ENCODE measurements around the gene DHRS7. TPM values are rescaled to one million over a fixed set of nuclear protein-coding genes. Genes with fewer than 3 reads are reported as not detected.

DHRS7 gene
- polyA plus RNA-seq, 2 of the 4 experiments (the other 2 are of a cell fraction) = 75.4 to 97.5 TPM

DNA sequence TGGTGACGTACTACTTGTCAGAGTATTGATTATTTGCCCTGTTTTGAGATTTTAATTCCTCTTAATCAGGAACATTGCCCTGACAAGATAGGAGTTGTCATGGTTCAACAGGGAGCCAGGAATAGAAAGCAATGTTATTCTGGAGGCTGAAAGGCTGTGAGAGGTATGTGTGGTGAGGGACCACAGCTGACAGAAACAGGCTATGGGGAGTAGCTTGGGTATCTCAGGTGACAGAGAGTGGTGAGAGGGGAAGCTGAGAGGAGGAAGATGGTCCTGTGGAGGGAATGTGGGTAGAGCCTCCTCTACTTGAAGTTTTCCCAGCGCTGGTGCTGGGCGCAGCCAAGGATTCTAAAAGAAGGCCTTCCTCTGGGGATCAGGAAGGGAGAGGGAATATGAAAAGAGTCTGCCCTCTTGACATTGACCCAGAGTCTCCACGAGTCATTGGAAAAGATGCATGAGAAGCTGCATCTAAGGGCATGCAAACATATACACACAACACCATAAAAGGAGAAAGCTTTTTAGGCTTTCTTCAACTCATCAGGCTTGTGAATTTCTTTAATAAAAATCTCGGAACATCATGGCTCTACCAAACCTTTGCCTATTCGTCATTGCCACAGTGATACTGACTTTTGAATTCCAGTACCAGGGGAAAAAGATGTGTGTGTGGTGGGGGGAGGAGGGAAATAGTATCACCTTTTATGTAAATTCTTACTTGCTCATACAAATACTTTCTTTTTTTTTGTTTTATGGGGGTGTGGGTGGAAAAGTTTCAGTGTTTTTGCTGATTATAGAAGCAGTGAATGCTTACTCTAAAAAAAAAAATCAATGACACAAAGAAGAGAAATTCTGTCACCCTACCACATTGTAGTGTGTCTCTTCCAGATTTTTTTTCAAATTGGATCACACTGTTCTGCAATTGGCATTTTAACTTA lies 39.9 kb upstream of the DHRS7 start:
- TF ChIP-seq NR3C1 (IDR thresholded peaks at IDR 0.05) (no peak), HDAC2 (IDR thresholded peaks at IDR 0.05) (no peak), RNF2 (IDR thresholded peaks at IDR 0.05; ENCODE audit: borderline replicate concordance, low read depth) (no peak), CHD2 (IDR thresholded peaks at IDR 0.05; ENCODE audit: low read length, partially characterized antibody) (no peak), BHLHE40 (IDR thresholded peaks at IDR 0.05; ENCODE audit: low read depth, low read length) (no peak), ZSCAN20 (CRISPR knock-in tag; IDR thresholded peaks at IDR 0.05) (no peak), JUN (IDR thresholded peaks at IDR 0.05) (no peak), TFCP2L1 (CRISPR knock-in tag; IDR thresholded peaks at IDR 0.05) (no peak), NFE2L2 (conservative IDR thresholded peaks at IDR 0.05; ENCODE audit: low read length) (no peak), RARB (CRISPR knock-in tag; IDR thresholded peaks at IDR 0.05) (no peak), ZFP36 (IDR thresholded peaks at IDR 0.05; ENCODE audit: borderline replicate concordance, partially characterized antibody) (no peak)
- TF ChIP-seq, protein P1, sequence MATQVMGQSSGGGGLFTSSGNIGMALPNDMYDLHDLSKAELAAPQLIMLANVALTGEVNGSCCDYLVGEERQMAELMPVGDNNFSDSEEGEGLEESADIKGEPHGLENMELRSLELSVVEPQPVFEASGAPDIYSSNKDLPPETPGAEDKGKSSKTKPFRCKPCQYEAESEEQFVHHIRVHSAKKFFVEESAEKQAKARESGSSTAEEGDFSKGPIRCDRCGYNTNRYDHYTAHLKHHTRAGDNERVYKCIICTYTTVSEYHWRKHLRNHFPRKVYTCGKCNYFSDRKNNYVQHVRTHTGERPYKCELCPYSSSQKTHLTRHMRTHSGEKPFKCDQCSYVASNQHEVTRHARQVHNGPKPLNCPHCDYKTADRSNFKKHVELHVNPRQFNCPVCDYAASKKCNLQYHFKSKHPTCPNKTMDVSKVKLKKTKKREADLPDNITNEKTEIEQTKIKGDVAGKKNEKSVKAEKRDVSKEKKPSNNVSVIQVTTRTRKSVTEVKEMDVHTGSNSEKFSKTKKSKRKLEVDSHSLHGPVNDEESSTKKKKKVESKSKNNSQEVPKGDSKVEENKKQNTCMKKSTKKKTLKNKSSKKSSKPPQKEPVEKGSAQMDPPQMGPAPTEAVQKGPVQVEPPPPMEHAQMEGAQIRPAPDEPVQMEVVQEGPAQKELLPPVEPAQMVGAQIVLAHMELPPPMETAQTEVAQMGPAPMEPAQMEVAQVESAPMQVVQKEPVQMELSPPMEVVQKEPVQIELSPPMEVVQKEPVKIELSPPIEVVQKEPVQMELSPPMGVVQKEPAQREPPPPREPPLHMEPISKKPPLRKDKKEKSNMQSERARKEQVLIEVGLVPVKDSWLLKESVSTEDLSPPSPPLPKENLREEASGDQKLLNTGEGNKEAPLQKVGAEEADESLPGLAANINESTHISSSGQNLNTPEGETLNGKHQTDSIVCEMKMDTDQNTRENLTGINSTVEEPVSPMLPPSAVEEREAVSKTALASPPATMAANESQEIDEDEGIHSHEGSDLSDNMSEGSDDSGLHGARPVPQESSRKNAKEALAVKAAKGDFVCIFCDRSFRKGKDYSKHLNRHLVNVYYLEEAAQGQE (IDR thresholded peaks at IDR 0.05) = no peak
- TF ChIP-seq, protein P2, sequence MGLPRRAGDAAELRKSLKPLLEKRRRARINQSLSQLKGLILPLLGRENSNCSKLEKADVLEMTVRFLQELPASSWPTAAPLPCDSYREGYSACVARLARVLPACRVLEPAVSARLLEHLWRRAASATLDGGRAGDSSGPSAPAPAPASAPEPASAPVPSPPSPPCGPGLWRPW (IDR thresholded peaks at IDR 0.05) = no peak
- Histone ChIP-seq H3K4me1 (no peaks in the 10 kb centered on the region), H3K4me2 (no peak overlapping the region), H3K9me3 (no peaks in the 10 kb centered on the region; the same call in 2 of the 3 replicates), H3K27ac (no peak overlapping the region), H3K4me3 (no peak overlapping the region)
- ChIA-PET POLR2A (interaction anchor here (1.2 kb wide), 1 partner anchor 44 kb away, joined by 4 read pairs; the partner anchor contains the start of gene PPM1A), CTCF (interaction anchor here (0.7 to 0.9 kb wide), 2 partner anchors 20 to 140 kb away, joined by 3 to 4 read pairs; no protein-coding TSS in a partner anchor)
- no peak for DNase-seq (ENCODE audit: low read depth in 1 of 2, low spot score in 1 of 2)
- FAIRE-seq = no peak
- 32% methylated on average over 6 of the region's 6 CpGs for WGBS (ENCODE audit: missing lambda C conversion rate)
- ATAC-seq = no peak; a peak in 2 of 6 replicates

DNA sequence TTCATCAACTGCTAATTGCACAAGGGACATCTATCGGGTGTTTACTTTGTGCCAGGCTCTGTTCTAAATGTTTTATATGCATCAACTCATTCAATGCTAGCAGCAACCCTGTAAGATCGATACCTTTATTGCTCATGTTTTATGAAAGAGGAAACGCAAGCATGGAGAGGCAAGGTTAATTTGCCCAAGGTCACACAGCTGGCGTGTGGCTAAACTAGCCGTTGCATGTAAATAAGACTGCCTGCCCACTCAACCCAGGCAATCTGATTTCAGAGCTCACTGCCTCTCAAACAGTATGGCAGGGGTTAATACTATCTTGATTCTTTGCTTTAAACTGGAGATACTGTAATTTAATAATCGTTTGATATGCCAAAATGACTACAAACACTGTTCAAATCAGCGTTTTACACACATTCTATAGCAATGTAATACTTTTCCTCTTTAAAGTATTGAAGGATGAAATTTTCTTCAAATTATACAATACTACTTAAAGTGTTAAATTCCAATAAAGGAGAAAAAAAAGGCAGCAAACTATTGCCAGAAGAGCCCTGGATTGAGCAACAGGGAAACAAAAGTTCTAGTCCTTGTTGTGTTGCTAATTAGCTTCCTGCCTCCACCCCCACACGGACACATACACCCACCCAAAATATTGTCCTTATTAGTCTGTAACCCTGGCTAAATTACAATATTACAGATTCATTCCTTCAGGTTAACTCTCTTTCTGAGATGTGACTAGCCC lies 39.1 kb upstream of the DHRS7 start:
- DNase-seq (ENCODE audit: low read depth in 1 of 2, low spot score in 1 of 2) (no peak), ATAC-seq (no peak), FAIRE-seq (no peak)
- TF ChIP-seq, protein P3, sequence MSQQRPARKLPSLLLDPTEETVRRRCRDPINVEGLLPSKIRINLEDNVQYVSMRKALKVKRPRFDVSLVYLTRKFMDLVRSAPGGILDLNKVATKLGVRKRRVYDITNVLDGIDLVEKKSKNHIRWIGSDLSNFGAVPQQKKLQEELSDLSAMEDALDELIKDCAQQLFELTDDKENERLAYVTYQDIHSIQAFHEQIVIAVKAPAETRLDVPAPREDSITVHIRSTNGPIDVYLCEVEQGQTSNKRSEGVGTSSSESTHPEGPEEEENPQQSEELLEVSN (IDR thresholded peaks at IDR 0.05; ENCODE audit: borderline replicate concordance, low read depth) = no peak
- TF ChIP-seq FOXS1 (CRISPR knock-in tag; IDR thresholded peaks at IDR 0.05) (no peak), POLR2AphosphoS2 (conservative IDR thresholded peaks at IDR 0.05; ENCODE audit: low read length) (no peak), KDM5A (IDR thresholded peaks at IDR 0.05) (no peak), ESRRA (IDR thresholded peaks at IDR 0.05; ENCODE audit: borderline replicate concordance, low read length) (no peak), RAD21 (conservative IDR thresholded peaks at IDR 0.05 in 1 of 2, IDR thresholded peaks at IDR 0.05 in 1 of 2) (no peak), SMC3 (IDR thresholded peaks at IDR 0.05) (no peak), NR3C1 (IDR thresholded peaks at IDR 0.05) (no peak), CEBPB (IDR thresholded peaks at IDR 0.05) (no peak)
- TF ChIP-seq, protein P4, sequence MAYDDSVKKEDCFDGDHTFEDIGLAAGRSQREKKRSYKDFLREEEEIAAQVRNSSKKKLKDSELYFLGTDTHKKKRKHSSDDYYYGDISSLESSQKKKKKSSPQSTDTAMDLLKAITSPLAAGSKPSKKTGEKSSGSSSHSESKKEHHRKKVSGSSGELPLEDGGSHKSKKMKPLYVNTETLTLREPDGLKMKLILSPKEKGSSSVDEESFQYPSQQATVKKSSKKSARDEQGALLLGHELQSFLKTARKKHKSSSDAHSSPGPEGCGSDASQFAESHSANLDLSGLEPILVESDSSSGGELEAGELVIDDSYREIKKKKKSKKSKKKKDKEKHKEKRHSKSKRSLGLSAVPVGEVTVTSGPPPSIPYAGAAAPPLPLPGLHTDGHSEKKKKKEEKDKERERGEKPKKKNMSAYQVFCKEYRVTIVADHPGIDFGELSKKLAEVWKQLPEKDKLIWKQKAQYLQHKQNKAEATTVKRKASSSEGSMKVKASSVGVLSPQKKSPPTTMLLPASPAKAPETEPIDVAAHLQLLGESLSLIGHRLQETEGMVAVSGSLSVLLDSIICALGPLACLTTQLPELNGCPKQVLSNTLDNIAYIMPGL (CRISPR knock-in tag; IDR thresholded peaks at IDR 0.05; ENCODE audit: borderline replicate concordance) = no peak
- Histone ChIP-seq H3K4me3 (no peak overlapping the region), H3K4me1 (no peaks in the 10 kb centered on the region), H3K4me2 (no peak overlapping the region), H3K9me3 (no peaks in the 10 kb centered on the region; the same call in 2 of the 3 replicates), H3K27ac (no peak overlapping the region)
- ChIA-PET CTCF (interaction anchor here (0.9 kb wide), 1 partner anchor 20 kb away, joined by 4 read pairs; no protein-coding TSS in a partner anchor), POLR2A (interaction anchor here (1.2 kb wide), 1 partner anchor 45 kb away, joined by 4 read pairs; the partner anchor contains the start of gene PPM1A)
- 22% methylated on average over 8 of the region's 8 CpGs for WGBS (ENCODE audit: missing lambda C conversion rate)

Measured in A549 (cell line).